ENCODE results near the gene CYCS.
"Not testable (repeated sequence)": the region's sequence is repeated elsewhere in the genome, so short reads cannot be mapped to it uniquely, and the experiment has no call there.

CYCS gene

DNA sequence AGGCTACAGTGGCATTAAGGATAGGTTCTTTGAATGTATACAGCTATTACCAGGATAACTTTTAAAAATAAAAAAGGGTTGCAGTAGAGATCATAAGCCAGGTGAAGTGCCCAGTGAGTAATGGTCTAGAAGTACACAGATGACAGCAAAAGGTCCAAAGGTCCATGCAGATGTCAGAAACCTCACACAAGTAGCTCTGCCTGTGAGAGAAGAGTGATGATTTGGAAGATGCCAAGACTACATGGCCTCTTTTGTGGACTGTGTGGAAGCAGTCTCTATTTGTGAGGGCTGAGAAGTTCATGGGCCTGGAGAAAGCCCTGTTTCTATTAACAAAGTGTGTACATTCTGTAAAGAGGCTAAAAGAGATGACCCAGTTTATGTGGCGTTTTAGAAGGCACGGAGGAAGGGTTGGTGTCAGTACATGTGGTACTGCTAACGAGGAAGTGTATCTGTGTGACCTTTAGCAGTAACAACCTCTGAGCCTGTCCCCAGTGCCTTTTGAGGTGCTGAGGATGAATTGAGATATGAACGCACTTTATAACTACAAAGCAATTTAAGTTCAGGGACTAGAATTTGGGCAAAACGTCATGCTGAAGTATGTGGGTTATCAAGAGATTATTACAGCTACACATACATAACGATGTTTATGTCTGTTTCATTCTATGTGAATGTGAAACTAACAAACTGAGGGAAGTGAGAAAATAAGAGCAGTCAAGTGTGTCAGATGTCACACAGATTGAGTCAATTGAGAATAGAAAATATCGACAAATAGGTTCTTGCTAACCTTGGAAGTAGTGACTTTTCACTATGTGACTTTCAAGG is 7.6 kb downstream of the CYCS start:
- no peak for DNase-seq

DNA sequence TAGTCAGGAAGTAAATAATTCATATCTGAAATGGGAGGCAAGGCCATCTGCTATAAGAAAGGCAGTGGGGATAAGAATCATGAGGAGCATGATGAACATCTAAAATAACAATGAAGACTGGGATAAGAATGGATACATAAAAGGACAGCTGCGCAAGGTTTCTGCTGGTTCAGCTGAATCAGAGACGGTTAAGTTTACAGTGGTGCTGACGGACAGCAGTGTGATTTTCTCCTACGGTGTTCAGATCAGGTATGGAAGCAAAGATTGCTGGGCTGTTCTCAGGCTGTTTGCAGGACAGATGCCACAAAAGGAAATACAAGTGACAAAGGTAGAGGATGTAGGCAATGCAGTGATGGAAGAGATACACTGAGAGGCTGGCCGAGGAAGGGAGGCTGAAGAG is 8.4 kb downstream of the CYCS start:
- DNase-seq, result no peak

GRCh38 chr7:25110514-25110913 is 14.5 kb downstream of the CYCS start:
- not testable (repeated sequence) for DNase-seq

GRCh38 chr7:25109276-25109675 is 15.8 kb downstream of the CYCS start:
- DNase-seq, result no peak

- no peak for DNase-seq
Observed at GRCh38 chr7:25105911-25106310, 19.1 kb downstream of the CYCS start.

DNA sequence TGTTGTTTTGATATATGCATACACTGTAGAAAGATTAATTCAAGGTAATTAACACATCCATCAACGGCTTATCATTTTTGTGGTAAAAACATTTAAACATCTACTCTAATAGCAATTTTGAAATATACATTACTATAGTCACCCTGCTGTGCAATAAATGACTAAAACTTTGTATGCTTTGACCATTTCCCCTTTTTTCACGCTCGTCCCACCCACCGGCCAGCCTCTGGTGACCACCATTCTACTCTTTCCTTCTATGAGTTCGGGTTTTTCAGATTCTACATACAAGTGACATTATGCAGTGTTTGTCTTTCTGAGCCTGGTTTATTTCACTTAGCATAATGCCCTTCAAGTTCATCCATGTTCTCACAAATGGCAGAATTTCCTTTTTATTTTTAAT is 21.3 kb downstream of the CYCS start:
- no peak for DNase-seq

GRCh38 chr7:25101817-25102216 is 23.2 kb downstream of the CYCS start:
- no peak for DNase-seq

DNA sequence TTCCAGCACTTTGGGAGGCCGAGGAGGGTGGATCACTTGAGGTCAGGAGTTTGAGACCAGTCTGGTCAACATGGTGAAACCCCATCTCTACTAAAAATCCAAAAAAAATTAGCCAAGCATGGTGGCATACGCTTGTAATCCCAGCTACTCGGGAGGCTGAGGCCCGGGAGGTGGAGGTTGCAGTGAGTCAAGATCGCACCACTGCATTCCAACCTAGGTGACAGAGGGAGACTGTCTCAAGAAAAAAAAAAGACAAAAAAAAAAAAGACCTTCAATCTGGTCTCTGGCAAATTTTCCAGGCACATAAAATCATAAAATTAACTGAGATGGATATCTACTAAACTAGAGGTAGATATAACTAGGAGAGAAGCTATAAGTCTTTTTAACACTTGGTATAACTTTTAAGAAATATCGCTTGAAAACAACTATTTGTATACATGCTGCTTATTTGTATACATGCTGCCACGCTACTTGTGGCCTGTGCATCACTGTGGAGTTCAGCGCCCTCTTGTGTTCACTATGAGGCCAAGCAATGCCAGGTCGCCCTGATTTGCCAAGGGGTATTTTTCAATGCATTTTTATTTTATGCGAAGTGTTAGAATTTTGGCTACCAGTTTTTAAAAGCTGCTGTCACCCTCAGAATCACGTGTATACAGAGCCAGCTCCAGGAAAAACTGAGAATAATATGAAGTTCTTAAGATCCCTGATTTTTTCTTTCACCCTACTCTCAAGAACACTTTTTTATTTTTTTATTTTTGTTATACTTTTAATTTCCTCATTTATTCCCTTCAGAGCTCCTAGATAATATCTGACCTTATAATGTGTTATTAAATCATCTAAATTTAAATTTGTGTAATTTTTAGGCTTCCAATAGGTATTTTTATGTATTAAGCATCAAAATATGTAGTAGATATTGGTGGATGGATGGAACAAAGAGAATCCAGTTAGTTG is 26.7 kb downstream of the CYCS start:
- DNase-seq, result peak; percentile 65

DNA sequence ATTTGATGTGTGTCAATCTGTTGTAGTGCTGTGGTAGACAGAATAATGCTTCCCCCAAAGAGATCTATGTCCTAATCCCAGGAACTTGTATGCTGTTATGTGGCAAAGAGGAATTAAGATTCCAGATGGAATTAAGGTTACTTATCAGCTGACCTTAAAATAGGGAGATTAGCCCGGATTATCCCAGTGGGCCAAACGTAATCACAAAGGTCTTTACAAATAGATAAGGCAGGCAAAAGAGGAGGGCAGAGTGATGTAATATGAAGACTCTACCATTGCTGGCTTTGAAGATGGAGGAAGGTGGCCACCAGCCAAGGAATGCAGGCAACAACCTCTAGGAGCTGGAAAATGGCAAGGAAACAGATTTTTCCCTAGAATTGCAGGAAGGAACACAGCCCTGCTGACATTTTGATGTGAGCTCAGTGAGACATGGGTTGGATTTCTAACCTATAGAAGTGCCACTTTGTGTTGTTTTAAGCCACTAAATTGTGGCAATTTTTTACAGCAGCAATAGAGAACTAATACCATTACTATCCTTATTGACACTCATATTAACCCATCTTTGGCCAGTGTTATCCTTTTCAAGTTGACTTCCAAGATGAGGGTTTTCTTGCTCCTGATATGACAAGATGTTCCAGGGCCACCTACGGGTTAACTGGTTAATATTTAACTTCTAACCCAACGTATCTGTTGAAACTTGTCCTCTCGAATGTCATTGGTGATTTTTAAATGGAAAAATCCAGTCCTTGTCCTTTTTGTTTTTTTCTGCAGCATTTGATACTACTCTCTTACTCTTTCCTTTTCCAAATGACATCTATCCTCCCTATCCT is 29.3 kb downstream of the CYCS start:
- no peak for DNase-seq

DNA sequence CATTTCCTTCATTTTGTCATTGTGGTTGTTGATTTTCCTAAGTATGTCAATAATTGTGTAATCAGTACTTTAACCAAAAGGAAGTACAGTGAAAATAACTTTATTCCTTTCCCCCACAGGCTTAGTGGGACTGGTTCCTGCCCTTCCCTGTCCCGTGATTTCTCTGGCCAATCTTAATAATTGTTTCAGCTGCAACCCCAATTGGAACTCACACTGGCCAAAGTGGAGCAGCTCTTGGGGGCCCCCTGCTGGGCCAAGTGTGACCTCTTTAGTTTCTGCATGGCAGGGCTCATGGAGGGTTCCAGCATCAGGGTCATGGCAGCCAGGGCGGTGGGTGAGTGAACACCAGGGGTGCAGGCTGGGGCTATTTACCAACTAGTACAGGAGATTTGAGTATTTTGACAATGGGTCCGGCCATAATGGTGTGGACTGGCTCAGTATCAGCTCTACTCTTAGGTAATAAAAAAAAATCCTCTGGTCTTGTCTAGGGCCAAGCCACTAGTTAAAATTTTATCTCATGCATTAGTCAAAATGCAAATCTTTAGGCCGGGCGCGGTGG is 31.7 kb downstream of the CYCS start:
- DNase-seq, result peak; percentile 82

DNA sequence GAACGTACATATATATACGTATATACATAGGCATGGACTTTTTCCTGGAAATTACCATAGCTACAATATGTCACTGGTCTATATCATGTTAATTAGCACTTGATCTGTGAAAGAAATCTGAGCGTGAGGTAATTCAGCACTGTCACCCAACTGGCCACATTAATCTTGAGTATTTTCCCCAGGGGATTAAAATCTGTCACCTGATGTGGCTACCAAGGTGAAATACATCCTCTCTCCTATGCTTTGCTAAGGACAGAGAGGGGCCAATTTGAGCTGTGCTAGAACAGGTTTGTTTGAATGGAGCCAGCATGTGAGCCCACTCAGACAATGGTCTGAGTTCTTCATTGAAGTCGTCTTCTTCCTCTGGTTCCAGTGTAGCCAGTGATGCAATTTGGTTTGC is 33.3 kb downstream of the CYCS start:
- DNase-seq, result no peak

- no peak for DNase-seq
Observed at GRCh38 chr7:25091176-25091575, 33.9 kb downstream of the CYCS start.

- no peak for DNase-seq
Observed at GRCh38 chr7:25090374-25090773, 34.7 kb downstream of the CYCS start.

DNA sequence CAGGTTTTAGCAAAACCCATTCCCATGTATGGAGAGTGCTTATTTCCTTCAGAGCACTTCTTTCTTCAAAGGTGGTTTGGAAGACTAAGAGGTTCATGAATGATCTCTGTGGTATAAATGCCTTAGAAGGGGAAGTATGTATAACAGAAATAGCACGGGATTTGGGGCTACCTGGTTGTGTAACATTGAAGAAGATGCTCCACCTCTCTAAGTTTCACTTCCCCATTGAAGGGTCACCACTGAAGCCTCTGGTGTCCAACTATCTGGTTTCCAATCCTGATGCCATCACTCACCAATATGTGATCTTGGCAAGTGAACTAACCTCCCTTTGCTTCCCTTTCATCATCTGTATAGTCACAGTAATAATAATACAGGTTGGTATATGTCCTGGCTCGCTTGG is 37.2 kb downstream of the CYCS start:
- no peak for DNase-seq

- DNase-seq, result no peak
Observed at GRCh38 chr7:25084821-25085220, 40.2 kb downstream of the CYCS start.

GRCh38 chr7:25083201-25083600 is 41.9 kb downstream of the CYCS start:
- DNase-seq, result no peak

- not testable (repeated sequence) for DNase-seq
Observed at GRCh38 chr7:25082041-25082440, 43.0 kb downstream of the CYCS start.

GRCh38 chr7:25077096-25077495 is 48.0 kb downstream of the CYCS start:
- no peak for DNase-seq

GRCh38 chr7:25075459-25075858 is 49.6 kb downstream of the CYCS start:
- no peak for DNase-seq

GRCh38 chr7:25073451-25073850 is 51.6 kb downstream of the CYCS start:
- no peak for DNase-seq

Measured in NCI-H510A treated with DMSO at 0.1 percent for 48 hours (cell line).